Tibial nerve (tissue), 4 donors: Measurements from ENCODE around the gene ARID5A. TPM values are rescaled to one million over a fixed set of nuclear protein-coding genes. Genes with fewer than 3 reads are reported as not detected.

Experiments
- DNase-seq, 2 donors: peaks; one replicate each; pipeline ENCODE4 v3.0.0-alpha.2; 2019; ENCODE audit warnings: low spot score in 2 of 2
- H3K27ac ChIP-seq, 4 donors: fragments of 200-600 bp; sonication (generic) in 3 of 4; one replicate each; pipeline ENCODE4 v1.5.1; 2017 to 2019; ENCODE audit warnings: mild to moderate bottlenecking in 1 of 4
- H3K27me3 ChIP-seq, 2 donors: fragments of 200-600 bp; sonication (generic) in 1 of 2; one replicate each; pipeline versions ENCODE4 v1.5.1 to v1.6.0; 2017 to 2019
- H3K36me3 ChIP-seq, 3 donors: fragments of 200-600 bp; sonication (generic); one replicate each; pipeline ENCODE4 v1.5.1; 2018 to 2019
- H3K4me1 ChIP-seq, 4 donors: fragments of 200-600 bp; sonication (generic) in 3 of 4; one replicate each; pipeline ENCODE4 v1.5.1; 2017 to 2019
- H3K4me3 ChIP-seq, 4 donors: fragments of 200-600 bp; sonication (generic) in 3 of 4; one replicate each; pipeline ENCODE4 v1.5.1; 2017 to 2019; ENCODE audit warnings: mild to moderate bottlenecking in 1 of 4, moderate library complexity in 1 of 4
- H3K9me3 ChIP-seq, 4 donors: fragments of 200-600 bp; sonication (generic) in 3 of 4; one replicate each; pipeline ENCODE4 v1.5.1; 2017 to 2019
- EP300 ChIP-seq, 2 donors: sonication (generic); formaldehyde crosslinking; IDR thresholded peaks; one replicate each; pipeline ENCODE4 v1.6.1; 2017; ENCODE audit warnings: antibody characterized with exemption in 2 of 2, mild to moderate bottlenecking in 1 of 2
- POLR2A ChIP-seq, 2 donors: fragments of 450-650 bp; IDR thresholded peaks; one replicate each; pipeline ENCODE4 v1.6.1; 2017; ENCODE audit warnings: antibody characterized with exemption in 2 of 2, mild to moderate bottlenecking in 2 of 2, moderate library complexity in 2 of 2
- WGBS, 2 donors: methylation state at CpG; one replicate each; pipeline ENCODE4 v1.1.5; 2018; 5-methylcytosine and 5-hydroxymethylcytosine counted together
- total RNA-seq, 4 donors: library from RNA; depleted of rRNA; stranded (reverse); fragments of >200 nt; gene quantifications; one replicate each; pipeline ENCODE4 v1.1.0, GENCODE V29; 2016
- TF ChIP-seq, protein P1 (sequence below), 5 experiments: fragments of 200-600 bp in 3 of 5; fragments of 450-650 bp in 2 of 5; sonication (generic) in 3 of 5; IDR thresholded peaks; one replicate each; pipeline ENCODE4 v1.5.1; 2016 to 2019; ENCODE audit warnings: antibody characterized with exemption in 5 of 5, mild to moderate bottlenecking in 3 of 5, moderate library complexity in 2 of 5

ARID5A gene
- total RNA-seq, 4 donors from 2014 or later: 23.8 to 56.4 (median 40.3) TPM

DNA sequence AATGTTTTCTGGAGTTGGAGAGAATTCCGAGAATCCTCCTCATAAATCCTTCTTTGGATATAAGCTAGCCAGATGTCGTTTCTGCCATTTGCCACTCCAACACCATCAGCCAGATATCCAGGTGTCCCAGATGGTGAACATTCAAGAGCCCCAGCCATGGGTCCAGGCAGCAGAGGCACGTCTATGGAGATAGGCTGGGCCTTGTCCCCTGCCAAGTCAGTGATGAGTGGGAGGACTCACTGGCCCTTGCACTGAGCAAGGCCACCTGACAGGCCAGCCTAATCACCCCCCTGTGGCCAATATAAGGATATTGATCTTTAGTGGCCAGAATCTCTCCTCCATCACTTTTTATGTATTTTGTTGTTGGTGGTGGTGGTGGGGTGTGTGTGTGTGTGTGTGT, 28.0 kb downstream of the ARID5A start:
- no peak for DNase-seq
- Histone ChIP-seq H3K4me3 (no peak overlapping the region), H3K4me1 (no peaks in the 10 kb centered on the region), H3K9me3 (no peaks in the 10 kb centered on the region), H3K36me3 (peaks cover 0 to 8% (median 0%) of the 10 kb centered on the region in 3 donors), H3K27me3 (no peaks in the 10 kb centered on the region), H3K27ac (no peak overlapping the region)
- TF ChIP-seq EP300 (IDR thresholded peaks at IDR 0.05) (no peak), POLR2A (IDR thresholded peaks at IDR 0.05) (no peak)
- TF ChIP-seq, protein P1, sequence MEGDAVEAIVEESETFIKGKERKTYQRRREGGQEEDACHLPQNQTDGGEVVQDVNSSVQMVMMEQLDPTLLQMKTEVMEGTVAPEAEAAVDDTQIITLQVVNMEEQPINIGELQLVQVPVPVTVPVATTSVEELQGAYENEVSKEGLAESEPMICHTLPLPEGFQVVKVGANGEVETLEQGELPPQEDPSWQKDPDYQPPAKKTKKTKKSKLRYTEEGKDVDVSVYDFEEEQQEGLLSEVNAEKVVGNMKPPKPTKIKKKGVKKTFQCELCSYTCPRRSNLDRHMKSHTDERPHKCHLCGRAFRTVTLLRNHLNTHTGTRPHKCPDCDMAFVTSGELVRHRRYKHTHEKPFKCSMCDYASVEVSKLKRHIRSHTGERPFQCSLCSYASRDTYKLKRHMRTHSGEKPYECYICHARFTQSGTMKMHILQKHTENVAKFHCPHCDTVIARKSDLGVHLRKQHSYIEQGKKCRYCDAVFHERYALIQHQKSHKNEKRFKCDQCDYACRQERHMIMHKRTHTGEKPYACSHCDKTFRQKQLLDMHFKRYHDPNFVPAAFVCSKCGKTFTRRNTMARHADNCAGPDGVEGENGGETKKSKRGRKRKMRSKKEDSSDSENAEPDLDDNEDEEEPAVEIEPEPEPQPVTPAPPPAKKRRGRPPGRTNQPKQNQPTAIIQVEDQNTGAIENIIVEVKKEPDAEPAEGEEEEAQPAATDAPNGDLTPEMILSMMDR (IDR thresholded peaks at IDR 0.05): no peak
- 84 to 85% methylated on average over 3 of the region's 3 CpGs for WGBS, 2 donors

DNA sequence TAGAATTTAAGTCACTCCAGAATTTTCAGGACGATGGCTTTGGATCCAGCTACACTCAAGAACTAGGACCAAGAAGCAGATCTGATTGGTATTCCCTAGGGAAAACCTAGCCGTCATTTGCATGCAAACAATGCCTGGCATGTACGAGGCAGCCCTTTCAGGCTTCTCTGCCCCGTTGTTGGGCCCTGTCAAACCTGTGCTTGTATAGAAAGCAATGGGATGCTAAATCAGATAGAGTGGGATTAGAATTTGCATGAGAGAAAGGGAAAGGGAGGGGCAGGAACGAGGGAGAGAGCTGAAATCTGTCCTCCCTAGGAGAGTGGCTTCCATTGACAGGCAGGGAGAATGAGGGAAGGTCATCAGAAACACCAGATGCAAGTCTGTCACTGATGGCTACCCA, 28.6 kb downstream of the ARID5A start:
- no peak overlapping the region for H3K27ac ChIP-seq
- peaks cover 0 to 8% (median 0%) of the 10 kb centered on the region in 3 donors for H3K36me3 ChIP-seq
- no peaks in the 10 kb centered on the region for H3K9me3 ChIP-seq
- H3K4me1 ChIP-seq: no peaks in the 10 kb centered on the region
- no peak overlapping the region for H3K4me3 ChIP-seq
- 63 to 64% methylated on average over 5 of the region's 5 CpGs for WGBS, 2 donors
- no peak for DNase-seq
- TF ChIP-seq POLR2A (IDR thresholded peaks at IDR 0.05): no peak
- TF ChIP-seq, protein P1 (IDR thresholded peaks at IDR 0.05): no peak
- no peak for TF ChIP-seq EP300 (IDR thresholded peaks at IDR 0.05)
- H3K27me3 ChIP-seq: no peaks in the 10 kb centered on the region

DNA sequence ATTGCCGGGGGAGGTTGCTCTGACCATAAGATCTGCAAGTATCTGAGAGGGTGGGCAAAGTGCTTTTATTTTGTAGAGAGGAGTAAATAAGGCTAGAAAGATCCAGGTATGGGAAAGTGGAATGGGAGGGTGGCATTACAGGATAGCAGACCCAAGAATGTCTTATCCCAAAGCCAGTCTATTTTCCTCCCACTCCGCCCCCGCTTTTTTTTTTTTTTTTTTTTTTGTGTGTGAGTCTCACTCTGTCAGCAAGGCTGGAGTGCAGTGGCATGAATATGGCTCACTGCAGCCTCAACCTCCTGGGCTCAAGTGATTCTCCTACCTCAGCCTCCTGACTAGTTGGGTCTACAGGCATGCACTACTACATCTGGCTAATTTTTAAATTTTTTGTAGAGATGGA, 31.5 kb downstream of the ARID5A start:
- no peaks in the 10 kb centered on the region for H3K4me1 ChIP-seq
- H3K4me3 ChIP-seq: no peak overlapping the region
- H3K9me3 ChIP-seq: no peaks in the 10 kb centered on the region
- H3K27ac ChIP-seq: no peak overlapping the region
- WGBS, 2 donors: 85 to 93% methylated on average over 3 of the region's 3 CpGs
- TF ChIP-seq POLR2A (IDR thresholded peaks at IDR 0.05) (no peak), EP300 (IDR thresholded peaks at IDR 0.05) (no peak)
- TF ChIP-seq, protein P1 (IDR thresholded peaks at IDR 0.05): no peak
- peaks cover 0 to 10% (median 0%) of the 10 kb centered on the region in 3 donors for H3K36me3 ChIP-seq
- H3K27me3 ChIP-seq: no peaks in the 10 kb centered on the region
- DNase-seq: no peak

DNA sequence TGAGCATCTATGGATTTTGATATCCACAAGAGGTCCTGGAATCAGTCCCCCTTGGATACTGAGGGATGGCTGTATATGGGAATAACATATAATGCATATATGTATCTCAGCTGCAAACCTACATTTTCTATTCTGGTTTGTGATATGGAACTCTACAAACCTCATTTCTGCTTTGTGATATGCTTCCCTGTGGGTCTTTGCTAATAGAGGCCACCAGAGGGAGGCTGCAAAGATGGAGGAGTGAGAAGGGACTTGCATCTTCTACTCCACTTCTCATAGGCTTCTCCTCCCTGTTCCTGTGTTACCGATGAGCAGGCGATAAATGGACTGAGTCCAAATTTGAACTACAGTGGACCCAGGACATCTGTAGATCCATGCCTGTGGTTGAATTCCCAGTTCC, 37.8 kb downstream of the ARID5A start:
- peaks cover 0 to 12% (median 0%) of the 10 kb centered on the region in 3 donors for H3K36me3 ChIP-seq

DNA sequence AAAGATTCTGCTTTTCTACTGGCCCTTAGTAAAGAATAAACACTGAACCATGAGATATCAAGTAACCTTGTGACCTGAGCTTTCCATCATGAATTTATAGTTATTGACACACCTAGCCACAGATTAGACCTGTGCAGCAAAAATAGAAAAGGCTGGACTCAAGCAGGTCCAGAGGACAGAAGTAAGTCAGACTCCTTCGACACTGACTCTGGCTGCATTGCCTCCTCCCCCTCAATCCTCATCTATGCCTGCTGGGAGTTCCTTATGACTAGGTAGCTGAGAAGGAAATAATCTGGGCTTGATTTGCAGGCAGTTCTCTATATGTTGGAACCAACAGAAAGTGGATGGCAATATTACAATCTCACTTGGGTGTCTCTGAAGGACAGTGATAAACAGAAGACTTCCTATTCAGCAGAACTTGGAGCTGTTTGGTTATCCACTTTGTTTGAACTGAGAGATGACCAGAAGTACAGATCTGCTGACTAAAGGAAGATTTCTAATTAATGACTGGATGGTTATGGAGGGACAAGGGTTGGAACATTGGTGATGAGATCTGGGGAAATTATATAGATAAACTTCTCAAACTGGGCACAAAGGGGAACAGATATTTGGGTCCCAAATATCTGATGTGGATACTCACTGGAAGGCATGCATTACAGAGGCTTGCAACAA, 39.4 kb downstream of the ARID5A start:
- Histone ChIP-seq H3K27me3 (no peaks in the 10 kb centered on the region), H3K9me3 (no peaks in the 10 kb centered on the region), H3K4me1 (no peaks in the 10 kb centered on the region), H3K27ac (no peak overlapping the region), H3K36me3 (peaks cover 0 to 12% (median 0%) of the 10 kb centered on the region in 3 donors), H3K4me3 (no peak overlapping the region)
- DNase-seq: no peak
- TF ChIP-seq EP300 (IDR thresholded peaks at IDR 0.05) (no peak), POLR2A (IDR thresholded peaks at IDR 0.05) (no peak)
- TF ChIP-seq, protein P1 (IDR thresholded peaks at IDR 0.05): no peak
- 70 to 84% methylated on average over 1 of the region's 1 CpG for WGBS, 2 donors

More for the DNA sequence above, 37.8 kb downstream of the ARID5A start:
- WGBS, 2 donors: 93 to 95% methylated on average over 2 of the region's 2 CpGs
- no peaks in the 10 kb centered on the region for H3K4me1 ChIP-seq
- TF ChIP-seq EP300 (IDR thresholded peaks at IDR 0.05) (no peak), POLR2A (IDR thresholded peaks at IDR 0.05) (no peak)
- TF ChIP-seq, protein P1 (IDR thresholded peaks at IDR 0.05): no peak
- no peak overlapping the region for H3K4me3 ChIP-seq
- DNase-seq: no peak
- H3K27ac ChIP-seq: no peak overlapping the region
- no peaks in the 10 kb centered on the region for H3K27me3 ChIP-seq
- H3K9me3 ChIP-seq: no peaks in the 10 kb centered on the region
